Liver (tissue), 9 donors: Measurements from ENCODE around the gene PLA2G7. TPM values are rescaled to one million over a fixed set of nuclear protein-coding genes. Genes with fewer than 3 reads are reported as not detected.

Experiments
- DNase-seq: peaks from one replicate; pipeline ENCODE4 v3.0.0-alpha.2; 2017; ENCODE audit warnings: low spot score
- H3K27ac ChIP-seq, 2 donors: one replicate each; pipeline ENCODE4 v1.7.0; 2013; ENCODE audit warnings: inconsistent platforms in 2 of 2, low read length in 2 of 2, control low read depth in 1 of 2, low read depth in 1 of 2, mild to moderate bottlenecking in 1 of 2
- H3K27me3 ChIP-seq, 4 donors: one replicate each; pipeline versions ENCODE4 v1.6.1 to v1.7.0; 2013; ENCODE audit warnings: low read length in 3 of 4, inconsistent platforms in 1 of 4, mild to moderate bottlenecking in 1 of 4, moderate library complexity in 1 of 4; ENCODE audit not compliant: control insufficient read depth in 4 of 4, insufficient read depth in 4 of 4
- H3K36me3 ChIP-seq, 4 donors: one replicate each; pipeline versions ENCODE4 v1.6.1 to v1.7.0; 2013; ENCODE audit warnings: low read length in 3 of 4, mild to moderate bottlenecking in 3 of 4, low read depth in 1 of 4, moderate library complexity in 1 of 4; ENCODE audit not compliant: control insufficient read depth in 4 of 4, insufficient read depth in 3 of 4
- H3K4me1 ChIP-seq, 4 donors: one replicate each; pipeline versions ENCODE4 v1.6.1 to v1.7.0; 2013; ENCODE audit warnings: low read length in 3 of 4, mild to moderate bottlenecking in 3 of 4, moderate library complexity in 1 of 4; ENCODE audit not compliant: control insufficient read depth in 4 of 4, insufficient read depth in 4 of 4
- H3K4me3 ChIP-seq, 3 donors: one replicate each; pipeline versions ENCODE4 v1.6.1 to v1.7.0; 2013; ENCODE audit warnings: low read length in 3 of 3, control low read depth in 1 of 3, low read depth in 1 of 3, mild to moderate bottlenecking in 1 of 3
- H3K9ac ChIP-seq, 2 donors: one replicate each; pipeline ENCODE4 v1.7.0; 2013; ENCODE audit warnings: low read length in 2 of 2, mild to moderate bottlenecking in 2 of 2, moderate library complexity in 2 of 2, control low read depth in 1 of 2, low read depth in 1 of 2
- H3K9me3 ChIP-seq, 4 donors: one replicate each; pipeline versions ENCODE4 v1.6.1 to v1.7.0; 2013; ENCODE audit warnings: low read length in 3 of 4; ENCODE audit not compliant: control insufficient read depth in 4 of 4
- ATF3 ChIP-seq: IDR thresholded peaks from 2 replicates; pipeline ENCODE4 v1.6.1; 2016; ENCODE audit warnings: antibody characterized with exemption
- CTCF ChIP-seq: fragments of 150-350 bp; IDR thresholded peaks from 2 replicates; pipeline ENCODE4 v1.5.1; 2017; ENCODE audit warnings: improper control_type of control experiment, low read depth, low read length; ENCODE audit not compliant: missing input control
- FOXA1 ChIP-seq: IDR thresholded peaks from 2 replicates; pipeline ENCODE4 v1.6.1; 2016; ENCODE audit warnings: antibody characterized with exemption
- HNF4G ChIP-seq: IDR thresholded peaks from 2 replicates; pipeline ENCODE4 v1.6.1; 2016; ENCODE audit warnings: antibody characterized with exemption
- JUND ChIP-seq, 2 donors: IDR thresholded peaks; 2 replicates each; pipeline ENCODE4 v1.6.1; 2016; ENCODE audit warnings: antibody characterized with exemption in 2 of 2
- MAX ChIP-seq: IDR thresholded peaks from 2 replicates; pipeline ENCODE4 v1.6.1; 2016; ENCODE audit warnings: antibody characterized with exemption
- NR2F2 ChIP-seq: IDR thresholded peaks from 2 replicates; pipeline ENCODE4 v1.6.1; 2016; ENCODE audit warnings: antibody characterized with exemption
- RAD21 ChIP-seq, 2 donors: IDR thresholded peaks; 2 replicates each; pipeline ENCODE4 v1.6.1; 2016; ENCODE audit warnings: antibody characterized with exemption in 2 of 2, mild to moderate bottlenecking in 2 of 2
- REST ChIP-seq: IDR thresholded peaks from 2 replicates; pipeline ENCODE4 v1.6.1; 2016; ENCODE audit warnings: antibody characterized with exemption, mild to moderate bottlenecking
- RXRA ChIP-seq, 2 donors: IDR thresholded peaks; 2 replicates each; pipeline ENCODE4 v1.6.1; 2017 to 2018; ENCODE audit warnings: antibody characterized with exemption in 2 of 2, mild to moderate bottlenecking in 1 of 2
- SP1 ChIP-seq: IDR thresholded peaks from 2 replicates; pipeline ENCODE4 v1.6.1; 2018; ENCODE audit warnings: antibody characterized with exemption, mild to moderate bottlenecking
- TAF1 ChIP-seq: conservative IDR thresholded peaks from 2 replicates; pipeline ENCODE4 v1.6.1; 2016; ENCODE audit warnings: antibody characterized with exemption, mild to moderate bottlenecking
- YY1 ChIP-seq: IDR thresholded peaks from 2 replicates; pipeline ENCODE4 v1.6.1; 2016; ENCODE audit warnings: antibody characterized with exemption, mild to moderate bottlenecking
- ZBTB33 ChIP-seq: IDR thresholded peaks from 2 replicates; pipeline ENCODE4 v1.6.1; 2016; ENCODE audit warnings: antibody characterized with exemption
- WGBS: extraction: QIAGEN DNeasy Blood & Tissue Kit; methylation state at CpG from one replicate; pipeline ENCODE4 v1.1.7; 2013; 5-methylcytosine and 5-hydroxymethylcytosine counted together
- polyA plus RNA-seq, 2 donors: library from polyadenylated mRNA; stranded (reverse) in 1 of 2; unstranded in 1 of 2; fragments of 200-250 nt in 1 of 2; fragments of >200 nt in 1 of 2; fragmentation: Nextera tagmentation in 1 of 2; extraction: Ambion mirVana in 1 of 2; gene quantifications; one replicate each; pipeline versions ENCODE4 v1.2.1 to v1.2.3, GENCODE V29; 2013 to 2015
- total RNA-seq, 2 donors: library from RNA; depleted of rRNA; stranded (reverse); fragments of >200 nt; gene quantifications; one replicate each; pipeline ENCODE4 v1.2.3, GENCODE V29; 2014
- donor health status: healthy.
- donor health status: healthy.
- donor health status: healthy.
- donor health status: healthy.
- donor health status: healthy.

Gene PLA2G7
- total and polyA plus RNA-seq, 4 donors: 0.35 to 24.7 (median 1.3) TPM

GRCh38 chr6:46706464-46706863, 28.7 kb downstream of the PLA2G7 start:
- Histone ChIP-seq H3K9ac (no peak overlapping the region), H3K36me3 (peaks cover 0 to 2% (median 0%) of the 10 kb centered on the region in 4 donors), H3K27me3 (no peaks in the 10 kb centered on the region), H3K4me3 (no peak overlapping the region), H3K27ac (no peak overlapping the region), H3K9me3 (no peaks in the 10 kb centered on the region), H3K4me1 (no peaks in the 10 kb centered on the region)
- TF ChIP-seq SP1 (no peak), MAX (no peak), ATF3 (no peak), RXRA (IDR thresholded peaks at IDR 0.05) (no peak), FOXA1 (no peak)
- DNase-seq: no peak
- WGBS: 90% methylated on average over 2 of the region's 2 CpGs

GRCh38 chr6:46704562-46704961, 30.6 kb downstream of the PLA2G7 start:
- no peak for DNase-seq
- H3K27ac ChIP-seq: no peak overlapping the region
- 9% methylated on average over 3 of the region's 3 CpGs for WGBS

GRCh38 chr6:46699970-46700369, 35.2 kb downstream of the PLA2G7 start:
- no peak for DNase-seq
- Histone ChIP-seq H3K27me3 (no peaks in the 10 kb centered on the region), H3K4me1 (no peaks in the 10 kb centered on the region), H3K9ac (no peak overlapping the region), H3K9me3 (no peaks in the 10 kb centered on the region), H3K27ac (no peak overlapping the region), H3K36me3 (peaks cover 0 to 2% (median 0%) of the 10 kb centered on the region in 4 donors), H3K4me3 (no peak overlapping the region)
- 88% methylated on average over 1 of the region's 1 CpG for WGBS
- TF ChIP-seq NR2F2 (no peak), REST (no peak), RAD21 (IDR thresholded peaks at IDR 0.05) (no peak), ZBTB33 (no peak), CTCF (no peak), TAF1 (no peak), JUND (IDR thresholded peaks at IDR 0.05) (no peak), RXRA (IDR thresholded peaks at IDR 0.05) (no peak)

More at GRCh38 chr6:46704562-46704961, 30.6 kb downstream of the PLA2G7 start:
- Histone ChIP-seq H3K27me3 (no peaks in the 10 kb centered on the region), H3K4me3 (no peak overlapping the region), H3K4me1 (no peaks in the 10 kb centered on the region), H3K9ac (no peak overlapping the region), H3K36me3 (peaks cover 0 to 2% (median 0%) of the 10 kb centered on the region in 4 donors), H3K9me3 (no peaks in the 10 kb centered on the region)
- TF ChIP-seq YY1: no peak
- TF ChIP-seq MAX: no peak
- peak; percentile 20 for TF ChIP-seq CTCF
- TF ChIP-seq RAD21 (IDR thresholded peaks at IDR 0.05): peak; percentile 60 to 63
- no peak for TF ChIP-seq JUND (IDR thresholded peaks at IDR 0.05)
- no peak for TF ChIP-seq HNF4G
